ENCODE data around the gene MAN2B1.
"Not testable (repeated sequence)": the region's sequence is repeated elsewhere in the genome, so short reads cannot be mapped to it uniquely, and the experiment has no call there.

Gene MAN2B1

GRCh38 chr19:12666265-12667048 is at the start of gene MAN2B1, which contains the start of gene WDR83:
TSS of gene MAN2B1 (minus strand) at chr19:12666742. CDS start at chr19:12666701, 41 bp downstream.
TSS of gene WDR83 (plus strand) at chr19:12666807. CDS start at chr19:12669791, 2,984 bp downstream.
- DNase-seq = peak; percentile 57 to 68

GRCh38 chr19:12715929-12716328 is 49.4 kb upstream of the MAN2B1 start:
- no peak for DNase-seq

- no peak for DNase-seq
Observed at GRCh38 chr19:12715102-12715501, 48.6 kb upstream of the MAN2B1 start.

- DNase-seq = not testable (repeated sequence)
Observed at GRCh38 chr19:12713304-12713703, 46.8 kb upstream of the MAN2B1 start.

GRCh38 chr19:12712077-12712476 is 45.5 kb upstream of the MAN2B1 start:
- not testable (repeated sequence) for DNase-seq

GRCh38 chr19:12711187-12711586 is 44.6 kb upstream of the MAN2B1 start:
- DNase-seq = no peak

- DNase-seq = no peak
Observed at GRCh38 chr19:12708641-12709040, 42.1 kb upstream of the MAN2B1 start.

GRCh38 chr19:12706332-12706718 is 39.8 kb upstream of the MAN2B1 start:
- DNase-seq = no peak

- DNase-seq = no peak
Observed at GRCh38 chr19:12705654-12706331, 39.3 kb upstream of the MAN2B1 start.

- DNase-seq = no peak
Observed at GRCh38 chr19:12705169-12705568, 38.6 kb upstream of the MAN2B1 start.

- no peak for DNase-seq
Observed at GRCh38 chr19:12703046-12703445, 36.5 kb upstream of the MAN2B1 start.

GRCh38 chr19:12701596-12702282 is 35.2 kb upstream of the MAN2B1 start:
- DNase-seq = no peak

- DNase-seq = no peak
Observed at GRCh38 chr19:12698138-12698537, 31.6 kb upstream of the MAN2B1 start.

GRCh38 chr19:12697425-12697824 is 30.9 kb upstream of the MAN2B1 start:
- not testable (repeated sequence) for DNase-seq

GRCh38 chr19:12696366-12697335 is 30.1 kb upstream of the MAN2B1 start, which contains the start of gene FBXW9:
TSS of gene FBXW9 (minus strand) at chr19:12696631. CDS start at chr19:12696581, 50 bp downstream.
- peak; percentile 77 to 93 for DNase-seq

GRCh38 chr19:12695997-12696365 is 29.4 kb upstream of the MAN2B1 start:
- no peak for DNase-seq

GRCh38 chr19:12695514-12695913 is 29.0 kb upstream of the MAN2B1 start:
- DNase-seq = no peak

- no peak for DNase-seq
Observed at GRCh38 chr19:12695096-12695495, 28.6 kb upstream of the MAN2B1 start.

- no peak for DNase-seq
Observed at GRCh38 chr19:12694641-12695040, 28.1 kb upstream of the MAN2B1 start.

GRCh38 chr19:12692960-12693359 is 26.4 kb upstream of the MAN2B1 start:
- DNase-seq = no peak

GRCh38 chr19:12689581-12690216 is 23.2 kb upstream of the MAN2B1 start:
- DNase-seq = no peak

GRCh38 chr19:12689012-12689411 is 22.5 kb upstream of the MAN2B1 start:
- DNase-seq = no peak

Measured in hippocampal formation (tissue), 2 donors.